Stomach (tissue), 4 donors: ENCODE results near the gene IRAG1.

Source experiments
- EP300 ChIP-seq: sonication (generic); formaldehyde crosslinking; IDR thresholded peaks from one replicate; pipeline ENCODE4 v1.6.1; 2017; ENCODE audit warnings: antibody characterized with exemption
- POLR2A ChIP-seq, 4 donors: fragments of 450-650 bp; IDR thresholded peaks; one replicate each; pipeline ENCODE4 v1.6.1; 2016; ENCODE audit warnings: antibody characterized with exemption in 4 of 4, control low read depth in 2 of 4, mild to moderate bottlenecking in 1 of 4, moderate library complexity in 1 of 4
- POLR2AphosphoS5 ChIP-seq, 3 donors: sonication (generic); formaldehyde crosslinking; IDR thresholded peaks; one replicate each; pipeline ENCODE4 v1.6.1; 2016; ENCODE audit warnings: antibody characterized with exemption in 3 of 3
- TF ChIP-seq, protein P1 (sequence below), 7 experiments: fragments of 450-650 bp in 4 of 7; fragments of 200-600 bp in 3 of 7; sonication (generic) in 3 of 7; IDR thresholded peaks; one replicate each; pipeline ENCODE4 v1.5.1; 2016 to 2019; ENCODE audit warnings: antibody characterized with exemption in 7 of 7, control low read depth in 2 of 7, mild to moderate bottlenecking in 1 of 7

GRCh38 chr11:10722307-10722706 is 28.8 kb upstream of the IRAG1 start:
- TF ChIP-seq POLR2A (IDR thresholded peaks at IDR 0.05) (no peak), POLR2AphosphoS5 (IDR thresholded peaks at IDR 0.05) (no peak), EP300 (no peak)
- TF ChIP-seq, protein P1, sequence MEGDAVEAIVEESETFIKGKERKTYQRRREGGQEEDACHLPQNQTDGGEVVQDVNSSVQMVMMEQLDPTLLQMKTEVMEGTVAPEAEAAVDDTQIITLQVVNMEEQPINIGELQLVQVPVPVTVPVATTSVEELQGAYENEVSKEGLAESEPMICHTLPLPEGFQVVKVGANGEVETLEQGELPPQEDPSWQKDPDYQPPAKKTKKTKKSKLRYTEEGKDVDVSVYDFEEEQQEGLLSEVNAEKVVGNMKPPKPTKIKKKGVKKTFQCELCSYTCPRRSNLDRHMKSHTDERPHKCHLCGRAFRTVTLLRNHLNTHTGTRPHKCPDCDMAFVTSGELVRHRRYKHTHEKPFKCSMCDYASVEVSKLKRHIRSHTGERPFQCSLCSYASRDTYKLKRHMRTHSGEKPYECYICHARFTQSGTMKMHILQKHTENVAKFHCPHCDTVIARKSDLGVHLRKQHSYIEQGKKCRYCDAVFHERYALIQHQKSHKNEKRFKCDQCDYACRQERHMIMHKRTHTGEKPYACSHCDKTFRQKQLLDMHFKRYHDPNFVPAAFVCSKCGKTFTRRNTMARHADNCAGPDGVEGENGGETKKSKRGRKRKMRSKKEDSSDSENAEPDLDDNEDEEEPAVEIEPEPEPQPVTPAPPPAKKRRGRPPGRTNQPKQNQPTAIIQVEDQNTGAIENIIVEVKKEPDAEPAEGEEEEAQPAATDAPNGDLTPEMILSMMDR (IDR thresholded peaks at IDR 0.05): no peak
